GM04504 (cell line): Measurements from ENCODE around the gene CAPN11.
"Not testable (repeated sequence)": the region's sequence is repeated elsewhere in the genome, so short reads cannot be mapped to it uniquely, and the experiment has no call there.

Source experiments
- DNase-seq: peaks from one replicate; pipeline ENCODE4 v3.0.0-alpha.2; 2012; ENCODE audit warnings: low read depth

Gene CAPN11

GRCh38 chr6:44131892-44132291, 26.7 kb upstream of the CAPN11 start:
- DNase-seq: no peak

GRCh38 chr6:44132476-44132875, 26.1 kb upstream of the CAPN11 start:
- no peak for DNase-seq

- DNase-seq: no peak
These were observed 25.4 kb upstream of the CAPN11 start for GRCh38 chr6:44133003-44133931.

GRCh38 chr6:44133981-44134711, 24.5 kb upstream of the CAPN11 start:
- DNase-seq: no peak

GRCh38 chr6:44135173-44135758, 23.4 kb upstream of the CAPN11 start:
- no peak for DNase-seq

- no peak for DNase-seq
These were observed 22.7 kb upstream of the CAPN11 start for GRCh38 chr6:44135875-44136274.

- no peak for DNase-seq
These were observed 19.8 kb upstream of the CAPN11 start for GRCh38 chr6:44138717-44139350.

- no peak for DNase-seq
These were observed 19.3 kb upstream of the CAPN11 start for GRCh38 chr6:44139351-44139743.

GRCh38 chr6:44142835-44143234, 15.8 kb upstream of the CAPN11 start:
- no peak for DNase-seq

- no peak for DNase-seq
These were observed 14.9 kb upstream of the CAPN11 start for GRCh38 chr6:44143731-44144130.

GRCh38 chr6:44144536-44144935, 14.1 kb upstream of the CAPN11 start:
- DNase-seq: not testable (repeated sequence)

GRCh38 chr6:44145839-44146238, 12.8 kb upstream of the CAPN11 start:
- DNase-seq: no peak

GRCh38 chr6:44146685-44147084, 11.9 kb upstream of the CAPN11 start:
- DNase-seq: no peak

GRCh38 chr6:44147256-44147655, 11.4 kb upstream of the CAPN11 start:
- no peak for DNase-seq

GRCh38 chr6:44148306-44148705, 10.3 kb upstream of the CAPN11 start:
- no peak for DNase-seq

GRCh38 chr6:44149369-44150012, 9.1 kb upstream of the CAPN11 start:
- no peak for DNase-seq

- DNase-seq: no peak
These were observed 8.2 kb upstream of the CAPN11 start for GRCh38 chr6:44150317-44150917.

GRCh38 chr6:44151348-44152108, 7.1 kb upstream of the CAPN11 start:
- DNase-seq: no peak

- no peak for DNase-seq
These were observed 6.5 kb upstream of the CAPN11 start for GRCh38 chr6:44152109-44152461.

- no peak for DNase-seq
These were observed 6.1 kb upstream of the CAPN11 start for GRCh38 chr6:44152533-44152932.

GRCh38 chr6:44154067-44154466, 4.6 kb upstream of the CAPN11 start:
- no peak for DNase-seq
